ENCODE measurements around the gene ZNF619. TPM values are rescaled to one million over a fixed set of nuclear protein-coding genes. Genes with fewer than 3 reads are reported as not detected.

ZNF619 gene
- total and polyA plus RNA-seq, 9 of the 15 experiments (the other 6 are each of a cell fraction or from before 2014, with no cell fraction given): 1.3 to 9.1 (median 6.3) TPM

DNA sequence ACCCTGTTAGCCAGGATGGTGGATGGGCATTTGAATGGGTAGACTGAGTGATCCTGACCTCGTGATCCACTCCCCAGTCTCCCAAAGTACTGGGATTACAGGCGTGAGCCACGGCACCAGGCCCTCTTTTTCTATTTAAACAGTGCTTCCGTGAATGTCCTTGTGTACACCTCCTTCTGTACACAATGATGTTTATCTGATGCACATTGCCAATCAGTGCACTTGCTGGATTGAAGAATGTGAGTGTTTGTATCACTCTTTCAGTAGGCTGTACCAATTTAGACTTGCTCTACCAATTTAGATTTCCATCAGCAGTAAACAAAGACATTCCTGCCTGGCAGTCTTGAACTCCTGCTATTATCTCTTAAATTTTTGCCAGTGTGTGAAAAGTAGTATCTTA is 8.9 kb upstream of the ZNF619 start:
- 0 out of 4 replicates have a peak, but pooled peaks of 1 of the 2 experiments have one; percentile 24 for TF ChIP-seq KDM1A (IDR thresholded peaks at IDR 0.05)
- TF ChIP-seq PREB (CRISPR knock-in tag; IDR thresholded peaks at IDR 0.05): no peak
- TF ChIP-seq FOXA3 (CRISPR knock-in tag; conservative IDR thresholded peaks at IDR 0.05 in 1 of 2, IDR thresholded peaks at IDR 0.05 in 1 of 2): peak in 1 of 2 experiments; percentile 32; a peak in 1 of 4 replicates
- TF ChIP-seq SUPT5H (IDR thresholded peaks at IDR 0.05): 0 out of 2 replicates have a peak, but pooled peaks have one; percentile 2
- CTCF ChIA-PET (ENCODE audit: low intra/inter-chr PET ratio): no interaction called here

More for the DNA sequence above, 8.9 kb upstream of the ZNF619 start:
- peaks cover 3% of the 10 kb centered on the region for H3K9me1 ChIP-seq (ENCODE audit: control insufficient read depth, insufficient read depth, low read length)
- no peak overlapping the region for H3K4me2 ChIP-seq (ENCODE audit: insufficient read depth, low read length)
- DNase-seq (ENCODE audit: extremely low read depth in 1 of 4, low spot score in 3 of 4) (no peak), ATAC-seq (no peak), FAIRE-seq (no peak)
- H3K4me3 ChIP-seq: no peak overlapping the region
- no peak overlapping the region for H2AFZ ChIP-seq (ENCODE audit: low read depth, low read length)
- H3K79me2 ChIP-seq (ENCODE audit: control insufficient read depth, insufficient read depth, low read length): no peaks in the 10 kb centered on the region
- 41% methylated on average over 4 of the region's 4 CpGs for WGBS (ENCODE audit: insufficient coverage, low coverage, missing lambda C conversion rate)
- no peaks in the 10 kb centered on the region for H3K9me3 ChIP-seq (replicated peaks; ENCODE audit: control insufficient read depth, insufficient read depth, low read depth, low read length)
- BruUV-seq (replicated peaks): no TSS peak
- POLR2A ChIA-PET: interaction anchor here (0.7 to 2.7 kb wide), 3 partner anchors 9 to 78 kb away, joined by 3 to 10 read pairs (median 4); partner anchors contain the start of gene RPL14
- H3K4me1 ChIP-seq (replicated peaks in 1 of 2; ENCODE audit: control insufficient read depth in 2 of 2, insufficient read depth in 2 of 2, low read length in 2 of 2): peaks cover 0 to 8% of the 10 kb centered on the region in 2 experiments; a peak in 4 of 5 replicates
- H3K27ac ChIP-seq (ENCODE audit: extremely low read depth, low read depth, low read length): no peak overlapping the region
- in situ Hi-C loops (cut with MboI): loop anchor here (25.0 kb wide), 1 partner anchor 1056 kb away; the partner anchor contains the start of gene RPSA
- intact Hi-C loops (cut with micrococcal nuclease): no loop called here
- no peaks in the 10 kb centered on the region for H3K27me3 ChIP-seq (ENCODE audit: control insufficient read depth in 2 of 2, insufficient read depth in 2 of 2, low read length in 2 of 2)
- H3K36me3 ChIP-seq (ENCODE audit: control insufficient read depth, insufficient read depth, low read length): peaks cover 26% of the 10 kb centered on the region
- H3K9ac ChIP-seq (ENCODE audit: insufficient read depth in 1 of 2, low read depth in 2 of 2, low read length in 2 of 2): no peak overlapping the region
- H4K20me1 ChIP-seq (replicated peaks; ENCODE audit: control insufficient read depth, insufficient read depth, low read length): no peaks in the 10 kb centered on the region

Data from K562 (cell line).